GM23338 (cell line): ENCODE results near the gene ZNF282. TPM values are rescaled to one million over a fixed set of nuclear protein-coding genes. Genes with fewer than 3 reads are reported as not detected.

Experiments used
- ATAC-seq: fragments of 200-7000 bp; cut with Tn5 transposase; 3 replicates; pipeline ENCODE4 v1.9.1; 2020
- DNase-seq: peaks from one replicate; pipeline ENCODE4 v3.0.0-alpha.2; 2015; ENCODE audit warnings: low spot score
- H2AFZ ChIP-seq: fragments of 200-600 bp; sonication (generic); 2 replicates; pipeline ENCODE4 v1.8.0; 2016; ENCODE audit warnings: antibody characterized with exemption, mild to moderate bottlenecking, moderate library complexity
- H3F3A ChIP-seq: fragments of 200-600 bp; sonication (generic); replicated peaks from 2 replicates; pipeline ENCODE4 v1.8.0; 2017; ENCODE audit warnings: antibody characterized with exemption, mixed run types, low read depth
- H3K27ac ChIP-seq: fragments of 200-600 bp; sonication (generic); 2 replicates; pipeline ENCODE4 v1.6.1; 2016; ENCODE audit warnings: low read depth
- H3K27me3 ChIP-seq: fragments of 200-600 bp; sonication (generic); 2 replicates; pipeline ENCODE4 v1.8.0; 2016; ENCODE audit warnings: mild to moderate bottlenecking, mixed run types, moderate library complexity; ENCODE audit not compliant: insufficient read depth
- H3K36me3 ChIP-seq: fragments of 200-600 bp; sonication (generic); 2 replicates; pipeline ENCODE4 v1.8.0; 2016; ENCODE audit warnings: mild to moderate bottlenecking; ENCODE audit not compliant: insufficient read depth
- H3K4me1 ChIP-seq: fragments of 200-600 bp; sonication (generic); 2 replicates; pipeline ENCODE4 v1.8.0; 2016; ENCODE audit warnings: mild to moderate bottlenecking, moderate library complexity; ENCODE audit not compliant: insufficient read depth
- H3K4me2 ChIP-seq: fragments of 200-600 bp; sonication (generic); 2 replicates; pipeline ENCODE4 v1.7.1; 2017; ENCODE audit warnings: mixed run types
- H3K4me3 ChIP-seq: fragments of 200-600 bp; sonication (generic); 2 replicates; pipeline ENCODE4 v1.6.1; 2016; ENCODE audit warnings: mixed run types
- H3K79me2 ChIP-seq: fragments of 200-600 bp; sonication (generic); replicated peaks from 2 replicates; pipeline ENCODE4 v1.8.0; 2017; ENCODE audit warnings: mild to moderate bottlenecking; ENCODE audit not compliant: insufficient read depth
- H3K9me2 ChIP-seq: fragments of 200-600 bp; sonication (generic); 2 replicates; pipeline ENCODE4 v1.8.0; 2017; ENCODE audit not compliant: insufficient read depth
- H4K20me1 ChIP-seq: fragments of 200-600 bp; sonication (generic); replicated peaks from 2 replicates; pipeline ENCODE4 v1.8.0; 2017; ENCODE audit warnings: mild to moderate bottlenecking; ENCODE audit not compliant: insufficient read depth
- H3K27ac Mint-ChIP-seq: 2 replicates; pipeline ENCODE4 v1.8.0; 2020; ENCODE audit warnings: inconsistent platforms, mild to moderate bottlenecking, moderate library complexity, mixed read lengths
- H3K27me3 Mint-ChIP-seq: 3 replicates; pipeline ENCODE4 v1.8.0; 2022; ENCODE audit warnings: low read depth, mild to moderate bottlenecking, moderate library complexity, mixed read lengths, inconsistent platforms; ENCODE audit not compliant: insufficient read depth, poor library complexity
- H3K36me3 Mint-ChIP-seq: 3 replicates; pipeline ENCODE4 v1.8.0; 2021; ENCODE audit warnings: low read depth, mild to moderate bottlenecking, inconsistent platforms, moderate library complexity, mixed read lengths
- H3K4me1 Mint-ChIP-seq: 3 replicates; pipeline ENCODE4 v1.8.0; 2020; ENCODE audit warnings: mild to moderate bottlenecking, inconsistent platforms, mixed read lengths
- H3K4me3 Mint-ChIP-seq: 3 replicates; pipeline ENCODE4 v1.8.0; 2021; ENCODE audit warnings: moderate library complexity, mild to moderate bottlenecking, inconsistent platforms, mixed read lengths
- H3K9me3 Mint-ChIP-seq: 3 replicates; pipeline ENCODE4 v1.8.0; 2020; ENCODE audit warnings: moderate library complexity, mild to moderate bottlenecking, inconsistent platforms, mixed read lengths
- CREB1 ChIP-seq: fragments of 250-450 bp; sonication (Bioruptor Pico); IDR thresholded peaks from 2 replicates; pipeline ENCODE4 v1.5.0; 2020; ENCODE audit warnings: low read depth, mild to moderate bottlenecking, moderate library complexity
- EZH2 ChIP-seq: fragments of 200-600 bp; sonication (generic); IDR thresholded peaks from one replicate; pipeline ENCODE4 v1.8.0; 2017; ENCODE audit warnings: antibody characterized with exemption, mild to moderate bottlenecking, low read depth; ENCODE audit not compliant: unreplicated experiment
- EZH2phosphoT487 ChIP-seq: fragments of 200-600 bp; sonication (generic); IDR thresholded peaks from one replicate; pipeline ENCODE4 v1.8.1; 2018; ENCODE audit warnings: antibody characterized with exemption; ENCODE audit not compliant: unreplicated experiment
- JUNB ChIP-seq: IDR thresholded peaks from one replicate; pipeline ENCODE4 v1.6.1; 2016; ENCODE audit warnings: antibody characterized with exemption; ENCODE audit not compliant: unreplicated experiment
- NANOG ChIP-seq: IDR thresholded peaks from 2 replicates; pipeline ENCODE4 v1.6.1; 2016; ENCODE audit warnings: antibody characterized with exemption, borderline replicate concordance
- POLR2AphosphoS5 ChIP-seq: IDR thresholded peaks from 2 replicates; pipeline ENCODE4 v1.6.1; 2016; ENCODE audit warnings: antibody characterized with exemption, low read depth
- STAT1 ChIP-seq: IDR thresholded peaks from one replicate; pipeline ENCODE4 v1.6.1; 2016; ENCODE audit warnings: antibody characterized with exemption; ENCODE audit not compliant: unreplicated experiment
- ZNF114 ChIP-seq: fragments of 250-450 bp; sonication (Bioruptor Pico); IDR thresholded peaks from 2 replicates; pipeline ENCODE4 v1.5.0; 2020; ENCODE audit warnings: mild to moderate bottlenecking, moderate library complexity
- ZNF331 ChIP-seq: fragments of 250-450 bp; sonication (Bioruptor Pico); IDR thresholded peaks from 2 replicates; pipeline ENCODE4 v1.5.0; 2020; ENCODE audit warnings: low read depth, mild to moderate bottlenecking, moderate library complexity
- ZNF462 ChIP-seq: fragments of 250-450 bp; sonication (Bioruptor Pico); IDR thresholded peaks from 2 replicates; pipeline ENCODE4 v1.5.0; 2020; ENCODE audit warnings: mild to moderate bottlenecking, moderate library complexity
- polyA plus RNA-seq: library from polyadenylated mRNA; unstranded; fragments of >200 nt; fragmentation: Nextera tagmentation; extraction: Ambion mirVana; gene quantifications from 2 replicates; pipeline ENCODE4 v1.2.1, GENCODE V29; 2016
- total RNA-seq: library from RNA; depleted of rRNA; stranded (reverse); fragments of >200 nt; shearing (Covaris generic); gene quantifications from 2 replicates; pipeline ENCODE4 v1.2.3, GENCODE V29; 2014
- TF ChIP-seq, protein P1 (sequence below), 2 experiments: fragments of 200-600 bp in 1 of 2; sonication (generic) in 1 of 2; conservative IDR thresholded peaks; 2 replicates each; pipeline versions ENCODE4 v1.5.1 to v1.6.1; 2016 to 2017; ENCODE audit warnings: antibody characterized with exemption in 2 of 2, low read depth in 2 of 2, mild to moderate bottlenecking in 2 of 2, moderate library complexity in 1 of 2
- TF ChIP-seq, protein P2 (sequence below): IDR thresholded peaks from 2 replicates; pipeline ENCODE4 v1.6.1; 2016; ENCODE audit warnings: antibody characterized with exemption
- TF ChIP-seq, protein P3 (sequence below): IDR thresholded peaks from one replicate; pipeline ENCODE4 v1.6.1; 2018; ENCODE audit warnings: antibody characterized with exemption; ENCODE audit not compliant: unreplicated experiment

ZNF282 gene
- total and polyA plus RNA-seq, 2 experiments from 2014 or later, result 7.2 to 36.3 TPM

- H3K36me3 ChIP-seq, result no peaks in the 10 kb centered on the region
- Mint-ChIP-seq H3K27ac (no peak overlapping the region), H3K4me3 (no peak overlapping the region; the same call in 2 of the 3 replicates), H3K9me3 (no peaks in the 10 kb centered on the region), H3K4me1 (peaks cover 7% of the 10 kb centered on the region; the same call in 2 of the 3 replicates), H3K27me3 (peaks cover 8% of the 10 kb centered on the region), H3K36me3 (no peaks in the 10 kb centered on the region)
- TF ChIP-seq, protein P1, sequence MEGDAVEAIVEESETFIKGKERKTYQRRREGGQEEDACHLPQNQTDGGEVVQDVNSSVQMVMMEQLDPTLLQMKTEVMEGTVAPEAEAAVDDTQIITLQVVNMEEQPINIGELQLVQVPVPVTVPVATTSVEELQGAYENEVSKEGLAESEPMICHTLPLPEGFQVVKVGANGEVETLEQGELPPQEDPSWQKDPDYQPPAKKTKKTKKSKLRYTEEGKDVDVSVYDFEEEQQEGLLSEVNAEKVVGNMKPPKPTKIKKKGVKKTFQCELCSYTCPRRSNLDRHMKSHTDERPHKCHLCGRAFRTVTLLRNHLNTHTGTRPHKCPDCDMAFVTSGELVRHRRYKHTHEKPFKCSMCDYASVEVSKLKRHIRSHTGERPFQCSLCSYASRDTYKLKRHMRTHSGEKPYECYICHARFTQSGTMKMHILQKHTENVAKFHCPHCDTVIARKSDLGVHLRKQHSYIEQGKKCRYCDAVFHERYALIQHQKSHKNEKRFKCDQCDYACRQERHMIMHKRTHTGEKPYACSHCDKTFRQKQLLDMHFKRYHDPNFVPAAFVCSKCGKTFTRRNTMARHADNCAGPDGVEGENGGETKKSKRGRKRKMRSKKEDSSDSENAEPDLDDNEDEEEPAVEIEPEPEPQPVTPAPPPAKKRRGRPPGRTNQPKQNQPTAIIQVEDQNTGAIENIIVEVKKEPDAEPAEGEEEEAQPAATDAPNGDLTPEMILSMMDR (conservative IDR thresholded peaks at IDR 0.05; ENCODE audit: low read depth in 2 of 2), result no peak
- TF ChIP-seq EZH2 (no peak), JUNB (no peak), NANOG (no peak), ZNF114 (no peak), ZNF331 (CRISPR knock-in tag) (no peak), CREB1 (CRISPR knock-in tag) (no peak), POLR2AphosphoS5 (no peak), STAT1 (no peak), ZNF462 (no peak), EZH2phosphoT487 (no peak)
- TF ChIP-seq, protein P2, sequence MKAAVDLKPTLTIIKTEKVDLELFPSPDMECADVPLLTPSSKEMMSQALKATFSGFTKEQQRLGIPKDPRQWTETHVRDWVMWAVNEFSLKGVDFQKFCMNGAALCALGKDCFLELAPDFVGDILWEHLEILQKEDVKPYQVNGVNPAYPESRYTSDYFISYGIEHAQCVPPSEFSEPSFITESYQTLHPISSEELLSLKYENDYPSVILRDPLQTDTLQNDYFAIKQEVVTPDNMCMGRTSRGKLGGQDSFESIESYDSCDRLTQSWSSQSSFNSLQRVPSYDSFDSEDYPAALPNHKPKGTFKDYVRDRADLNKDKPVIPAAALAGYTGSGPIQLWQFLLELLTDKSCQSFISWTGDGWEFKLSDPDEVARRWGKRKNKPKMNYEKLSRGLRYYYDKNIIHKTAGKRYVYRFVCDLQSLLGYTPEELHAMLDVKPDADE, result no peak
- TF ChIP-seq, protein P3, sequence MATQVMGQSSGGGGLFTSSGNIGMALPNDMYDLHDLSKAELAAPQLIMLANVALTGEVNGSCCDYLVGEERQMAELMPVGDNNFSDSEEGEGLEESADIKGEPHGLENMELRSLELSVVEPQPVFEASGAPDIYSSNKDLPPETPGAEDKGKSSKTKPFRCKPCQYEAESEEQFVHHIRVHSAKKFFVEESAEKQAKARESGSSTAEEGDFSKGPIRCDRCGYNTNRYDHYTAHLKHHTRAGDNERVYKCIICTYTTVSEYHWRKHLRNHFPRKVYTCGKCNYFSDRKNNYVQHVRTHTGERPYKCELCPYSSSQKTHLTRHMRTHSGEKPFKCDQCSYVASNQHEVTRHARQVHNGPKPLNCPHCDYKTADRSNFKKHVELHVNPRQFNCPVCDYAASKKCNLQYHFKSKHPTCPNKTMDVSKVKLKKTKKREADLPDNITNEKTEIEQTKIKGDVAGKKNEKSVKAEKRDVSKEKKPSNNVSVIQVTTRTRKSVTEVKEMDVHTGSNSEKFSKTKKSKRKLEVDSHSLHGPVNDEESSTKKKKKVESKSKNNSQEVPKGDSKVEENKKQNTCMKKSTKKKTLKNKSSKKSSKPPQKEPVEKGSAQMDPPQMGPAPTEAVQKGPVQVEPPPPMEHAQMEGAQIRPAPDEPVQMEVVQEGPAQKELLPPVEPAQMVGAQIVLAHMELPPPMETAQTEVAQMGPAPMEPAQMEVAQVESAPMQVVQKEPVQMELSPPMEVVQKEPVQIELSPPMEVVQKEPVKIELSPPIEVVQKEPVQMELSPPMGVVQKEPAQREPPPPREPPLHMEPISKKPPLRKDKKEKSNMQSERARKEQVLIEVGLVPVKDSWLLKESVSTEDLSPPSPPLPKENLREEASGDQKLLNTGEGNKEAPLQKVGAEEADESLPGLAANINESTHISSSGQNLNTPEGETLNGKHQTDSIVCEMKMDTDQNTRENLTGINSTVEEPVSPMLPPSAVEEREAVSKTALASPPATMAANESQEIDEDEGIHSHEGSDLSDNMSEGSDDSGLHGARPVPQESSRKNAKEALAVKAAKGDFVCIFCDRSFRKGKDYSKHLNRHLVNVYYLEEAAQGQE, result no peak
- no peak overlapping the region for H3K4me3 ChIP-seq
- H3K79me2 ChIP-seq, result peaks cover 10% of the 10 kb centered on the region
- H4K20me1 ChIP-seq, result peaks cover 4% of the 10 kb centered on the region; the same call in 1 of the 2 replicates
- ATAC-seq, result no peak
- DNase-seq, result no peak
- 0 out of 2 replicates have a peak, but pooled peaks cover 4% of the 10 kb centered on the region for H3K4me1 ChIP-seq
- no peak overlapping the region for H3K4me2 ChIP-seq
- no peak overlapping the region for H3K27ac ChIP-seq
- 0 out of 2 replicates have a peak, but pooled peaks cover 10% of the 10 kb centered on the region for H3F3A ChIP-seq
- H3K9me2 ChIP-seq, result no peaks in the 10 kb centered on the region
- H2AFZ ChIP-seq, result peak overlapping the region; percentile 52; the same call in 1 of the 2 replicates
- no peaks in the 10 kb centered on the region for H3K27me3 ChIP-seq
Observed at GRCh38 chr7:149191851-149192250, 3.5 kb upstream of the ZNF282 start.
